Effector memory CD8-positive, alpha-beta T cell (primary cell): ENCODE data around the gene STX17.

ENCODE experiments used
- ATAC-seq: fragments of 150-1000 bp; cut with Tn5 transposase; replicated peaks from 2 replicates; pipeline ENCODE4 v1.10.0; 2021; ENCODE audit warnings: mild to moderate bottlenecking, moderate library complexity
- DNase-seq, 3 experiments: peaks; one replicate each; pipeline ENCODE4 v3.0.0; 2021
- H3K27ac Mint-ChIP-seq, 2 donors: one replicate each; pipeline ENCODE4 v1.8.0; 2022; ENCODE audit warnings: mild to moderate bottlenecking in 2 of 2, mixed read lengths in 2 of 2, moderate library complexity in 2 of 2
- H3K27me3 Mint-ChIP-seq, 2 donors: one replicate each; pipeline ENCODE4 v1.8.0; 2022; ENCODE audit warnings: mixed read lengths in 2 of 2
- H3K36me3 Mint-ChIP-seq: one replicate; pipeline ENCODE4 v1.8.0; 2022; ENCODE audit warnings: mild to moderate bottlenecking, moderate library complexity, mixed read lengths; ENCODE audit not compliant: insufficient read depth
- H3K4me1 Mint-ChIP-seq, 2 donors: one replicate each; pipeline ENCODE4 v1.8.0; 2022; ENCODE audit warnings: low read depth in 2 of 2, mixed read lengths in 2 of 2
- H3K4me3 Mint-ChIP-seq, 2 donors: one replicate each; pipeline ENCODE4 v1.8.0; 2022; ENCODE audit warnings: mild to moderate bottlenecking in 2 of 2, mixed read lengths in 2 of 2, moderate library complexity in 2 of 2
- H3K9me3 Mint-ChIP-seq, 2 donors: one replicate each; pipeline ENCODE4 v1.8.0; 2022; ENCODE audit warnings: mixed read lengths in 2 of 2

Gene STX17

GRCh38 chr9:99921875-99922710 is 15.6 kb downstream of the STX17 start:
- Mint-ChIP-seq H3K4me1 (peaks cover 28 to 41% of the 10 kb centered on the region in 2 donors), H3K27me3 (no peaks in the 10 kb centered on the region), H3K9me3 (no peaks in the 10 kb centered on the region), H3K36me3 (peaks cover 24% of the 10 kb centered on the region), H3K4me3 (no peak overlapping the region), H3K27ac (peak overlapping the region; percentile 19 to 32)
- ATAC-seq (no peak), DNase-seq (no peak)

GRCh38 chr9:99922711-99923030 is 16.2 kb downstream of the STX17 start:
- DNase-seq (no peak), ATAC-seq (no peak)
- peak overlapping the region in 1 of 2 donors; percentile 13 for H3K4me3 Mint-ChIP-seq
- H3K27me3 Mint-ChIP-seq = no peaks in the 10 kb centered on the region
- H3K27ac Mint-ChIP-seq = peak overlapping the region in 1 of 2 donors; percentile 89
- H3K36me3 Mint-ChIP-seq = peaks cover 24% of the 10 kb centered on the region
- H3K4me1 Mint-ChIP-seq = peaks cover 28 to 41% of the 10 kb centered on the region in 2 donors
- no peaks in the 10 kb centered on the region for H3K9me3 Mint-ChIP-seq

- no peaks in the 10 kb centered on the region for H3K9me3 Mint-ChIP-seq
- peaks cover 17 to 27% of the 10 kb centered on the region in 2 donors for H3K4me1 Mint-ChIP-seq
- DNase-seq (no peak), ATAC-seq (no peak)
- peaks cover 15% of the 10 kb centered on the region for H3K36me3 Mint-ChIP-seq
- no peak overlapping the region for H3K4me3 Mint-ChIP-seq
- no peak overlapping the region for H3K27ac Mint-ChIP-seq
- no peaks in the 10 kb centered on the region for H3K27me3 Mint-ChIP-seq
Observed at GRCh38 chr9:99925541-99925940, 19.1 kb downstream of the STX17 start.

- Mint-ChIP-seq H3K4me3 (no peak overlapping the region), H3K36me3 (peaks cover 10% of the 10 kb centered on the region), H3K9me3 (no peaks in the 10 kb centered on the region), H3K27ac (no peak overlapping the region), H3K27me3 (no peaks in the 10 kb centered on the region), H3K4me1 (peaks cover 12 to 21% of the 10 kb centered on the region in 2 donors)
- ATAC-seq = no peak
- no peak for DNase-seq
Observed at GRCh38 chr9:99929652-99930051, 23.2 kb downstream of the STX17 start.

- ATAC-seq (no peak), DNase-seq (no peak)
- H3K4me1 Mint-ChIP-seq = peaks cover 15 to 29% of the 10 kb centered on the region in 2 donors
- no peaks in the 10 kb centered on the region for H3K27me3 Mint-ChIP-seq
- no peaks in the 10 kb centered on the region for H3K9me3 Mint-ChIP-seq
- H3K27ac Mint-ChIP-seq = peak overlapping the region in 1 of 2 donors; percentile 38
- no peak overlapping the region for H3K4me3 Mint-ChIP-seq
- H3K36me3 Mint-ChIP-seq = peaks cover 10% of the 10 kb centered on the region
Observed at GRCh38 chr9:99931155-99931840, 24.8 kb downstream of the STX17 start.

- no peak for DNase-seq
- H3K27ac Mint-ChIP-seq = no peak overlapping the region
- ATAC-seq = no peak
- H3K36me3 Mint-ChIP-seq = peaks cover 3% of the 10 kb centered on the region
- peaks cover 10 to 26% of the 10 kb centered on the region in 2 donors for H3K4me1 Mint-ChIP-seq
- H3K27me3 Mint-ChIP-seq = no peaks in the 10 kb centered on the region
- H3K4me3 Mint-ChIP-seq = no peak overlapping the region
- H3K9me3 Mint-ChIP-seq = peaks cover 2 to 9% of the 10 kb centered on the region in 2 donors
Observed at GRCh38 chr9:99936947-99937587, 30.6 kb downstream of the STX17 start.

- ATAC-seq (no peak), DNase-seq (no peak)
- Mint-ChIP-seq H3K4me3 (no peak overlapping the region), H3K27ac (peak overlapping the region in 1 of 2 donors; percentile 30), H3K27me3 (no peaks in the 10 kb centered on the region), H3K36me3 (peaks cover 18% of the 10 kb centered on the region), H3K9me3 (no peaks in the 10 kb centered on the region), H3K4me1 (peaks cover 6 to 9% of the 10 kb centered on the region in 2 donors)
Observed at GRCh38 chr9:99947395-99947794, 40.9 kb downstream of the STX17 start.

GRCh38 chr9:99948482-99948881 is 42.0 kb downstream of the STX17 start:
- H3K9me3 Mint-ChIP-seq = no peaks in the 10 kb centered on the region
- no peak for DNase-seq
- H3K27ac Mint-ChIP-seq = no peak overlapping the region

GRCh38 chr9:99948896-99949295 is 42.4 kb downstream of the STX17 start:
- peaks cover 12% of the 10 kb centered on the region for H3K36me3 Mint-ChIP-seq
- no peak overlapping the region for H3K27ac Mint-ChIP-seq
- ATAC-seq = no peak
- no peak overlapping the region for H3K4me3 Mint-ChIP-seq
- H3K9me3 Mint-ChIP-seq = no peaks in the 10 kb centered on the region
- peaks cover 4 to 5% of the 10 kb centered on the region in 2 donors for H3K4me1 Mint-ChIP-seq
- H3K27me3 Mint-ChIP-seq = no peaks in the 10 kb centered on the region
- no peak for DNase-seq

More at GRCh38 chr9:99948482-99948881, 42.0 kb downstream of the STX17 start:
- no peak overlapping the region for H3K4me3 Mint-ChIP-seq
- peaks cover 14% of the 10 kb centered on the region for H3K36me3 Mint-ChIP-seq
- no peaks in the 10 kb centered on the region for H3K27me3 Mint-ChIP-seq
- no peak for ATAC-seq
- H3K4me1 Mint-ChIP-seq = peaks cover 6 to 9% of the 10 kb centered on the region in 2 donors

GRCh38 chr9:99953861-99954507 is 47.5 kb downstream of the STX17 start:
- H3K27ac Mint-ChIP-seq = peak overlapping the region in 1 of 2 donors; percentile 73
- H3K9me3 Mint-ChIP-seq = no peaks in the 10 kb centered on the region
- DNase-seq (no peak), ATAC-seq (no peak)
- H3K36me3 Mint-ChIP-seq = peaks cover 12% of the 10 kb centered on the region
- H3K4me1 Mint-ChIP-seq = peaks cover 0 to 11% of the 10 kb centered on the region in 2 donors
- H3K4me3 Mint-ChIP-seq = no peak overlapping the region
- no peaks in the 10 kb centered on the region for H3K27me3 Mint-ChIP-seq

GRCh38 chr9:99954819-99955218 is 48.4 kb downstream of the STX17 start:
- Mint-ChIP-seq H3K27ac (peak overlapping the region in 1 of 2 donors; percentile 73), H3K27me3 (no peaks in the 10 kb centered on the region), H3K4me3 (no peak overlapping the region)

GRCh38 chr9:99955606-99956005 is 49.2 kb downstream of the STX17 start:
- H3K27ac Mint-ChIP-seq = no peak overlapping the region
- H3K9me3 Mint-ChIP-seq = no peaks in the 10 kb centered on the region
- ATAC-seq (no peak), DNase-seq (no peak)
- no peak overlapping the region for H3K4me3 Mint-ChIP-seq
- H3K4me1 Mint-ChIP-seq = peaks cover 0 to 11% of the 10 kb centered on the region in 2 donors
- no peaks in the 10 kb centered on the region for H3K27me3 Mint-ChIP-seq
- peaks cover 24% of the 10 kb centered on the region for H3K36me3 Mint-ChIP-seq

More at GRCh38 chr9:99954819-99955218, 48.4 kb downstream of the STX17 start:
- no peak for ATAC-seq
- Mint-ChIP-seq H3K36me3 (peaks cover 16% of the 10 kb centered on the region), H3K9me3 (no peaks in the 10 kb centered on the region), H3K4me1 (peaks cover 0 to 11% of the 10 kb centered on the region in 2 donors)
- no peak for DNase-seq

GRCh38 chr9:99962680-99963261 is 56.3 kb downstream of the STX17 start:
- no peaks in the 10 kb centered on the region for H3K9me3 Mint-ChIP-seq
- H3K4me1 Mint-ChIP-seq = no peaks in the 10 kb centered on the region
- H3K27ac Mint-ChIP-seq = no peak overlapping the region
- H3K36me3 Mint-ChIP-seq = peaks cover 29% of the 10 kb centered on the region
- ATAC-seq (no peak), DNase-seq (no peak)
- no peak overlapping the region for H3K4me3 Mint-ChIP-seq
- H3K27me3 Mint-ChIP-seq = no peaks in the 10 kb centered on the region
